ENCODE results near the gene MCM7. TPM values are rescaled to one million over a fixed set of nuclear protein-coding genes. Genes with fewer than 3 reads are reported as not detected.

Gene MCM7
- total and polyA plus RNA-seq, 2 of the 13 experiments (the other 11 are each of a cell fraction or from before 2014, with no cell fraction given): 84.5 to 214 TPM

GRCh38 chr7:100081535-100082102 is 19.6 kb downstream of the MCM7 start, which contains the start of gene ZNF3 (continued):
- no peak for TF ChIP-seq ZNF800 (CRISPR knock-in tag; IDR thresholded peaks at IDR 0.05)
- TF ChIP-seq BATF2 (CRISPR knock-in tag; IDR thresholded peaks at IDR 0.05): peak; percentile 84; the same call in 1 of the 2 replicates
- TF ChIP-seq ZNF513 (CRISPR knock-in tag; conservative IDR thresholded peaks at IDR 0.05): 0 out of 2 replicates have a peak, but pooled peaks have one; percentile 60
- no peak for TF ChIP-seq NFATC3 (CRISPR knock-in tag; IDR thresholded peaks at IDR 0.05)
- TF ChIP-seq SIX1 (CRISPR knock-in tag; IDR thresholded peaks at IDR 0.05; ENCODE audit: borderline replicate concordance): peak; percentile 44; the same call in 1 of the 2 replicates
- TF ChIP-seq PHF20 (CRISPR knock-in tag; IDR thresholded peaks at IDR 0.05): peak; percentile 91
- no peak for TF ChIP-seq ZNF546 (CRISPR knock-in tag; conservative IDR thresholded peaks at IDR 0.05)
- TF ChIP-seq SP4 (CRISPR knock-in tag; IDR thresholded peaks at IDR 0.05): peak; percentile 94
- TF ChIP-seq TOE1 (CRISPR knock-in tag; IDR thresholded peaks at IDR 0.05): peak; percentile 72
- peak; percentile 93; the same call in 1 of the 2 replicates for TF ChIP-seq FOXK1 (CRISPR knock-in tag; IDR thresholded peaks at IDR 0.05; ENCODE audit: borderline replicate concordance, low read depth)
- TF ChIP-seq ZNF30 (CRISPR knock-in tag; IDR thresholded peaks at IDR 0.05): peak; percentile 87; the same call in 1 of the 2 replicates
- no peak for TF ChIP-seq RBM22 (optimal IDR thresholded peaks at IDR 0.05; ENCODE audit: low read length)
- TF ChIP-seq GMEB2 (CRISPR knock-in tag; IDR thresholded peaks at IDR 0.05; ENCODE audit: low read depth): peak; percentile 41; the same call in 1 of the 2 replicates

All from HepG2 (cell line).